ENCODE data around the gene TFDP2.

The TFDP2 gene

DNA sequence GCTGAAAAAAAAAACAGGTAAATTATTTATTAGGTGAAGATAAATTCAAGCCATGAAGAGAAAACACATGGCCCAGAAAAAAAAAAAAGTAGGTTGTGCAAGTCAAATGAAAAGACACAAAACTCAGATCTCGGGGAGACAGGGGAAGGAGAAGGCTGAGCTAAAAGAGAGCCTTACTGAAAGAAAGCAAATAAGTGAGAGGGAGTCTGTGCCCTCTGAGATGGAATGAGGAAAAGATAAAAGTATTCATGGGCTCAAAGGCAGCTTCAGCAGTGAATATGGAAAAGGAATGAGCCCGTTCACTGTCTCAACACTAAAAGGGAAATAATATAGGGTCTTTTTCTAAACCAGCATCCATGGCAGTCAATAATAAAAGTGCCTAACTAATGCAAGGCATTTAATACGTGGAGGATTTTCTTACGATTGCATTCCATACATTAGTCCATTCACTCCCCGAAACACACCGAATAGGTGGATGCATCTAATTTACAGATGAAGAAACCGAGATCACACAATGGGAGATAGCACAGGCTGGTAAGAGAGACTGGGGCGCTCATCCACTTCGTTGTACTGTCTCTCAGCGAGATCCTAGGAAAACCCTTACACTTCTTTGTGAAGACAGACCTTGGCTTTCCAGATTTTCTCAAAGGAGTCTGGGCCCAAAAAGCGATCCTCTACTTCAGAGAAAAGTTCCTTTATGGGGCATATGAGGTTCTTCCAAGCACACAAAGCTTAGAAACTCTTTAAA, 1.1 kb downstream of the TFDP2 start:
- TF ChIP-seq GATA2 (IDR thresholded peaks at IDR 0.05; ENCODE audit: low read depth, low read length), result no peak
- no peak for TF ChIP-seq GATA3 (IDR thresholded peaks at IDR 0.05; ENCODE audit: low read depth, low read length)

DNA sequence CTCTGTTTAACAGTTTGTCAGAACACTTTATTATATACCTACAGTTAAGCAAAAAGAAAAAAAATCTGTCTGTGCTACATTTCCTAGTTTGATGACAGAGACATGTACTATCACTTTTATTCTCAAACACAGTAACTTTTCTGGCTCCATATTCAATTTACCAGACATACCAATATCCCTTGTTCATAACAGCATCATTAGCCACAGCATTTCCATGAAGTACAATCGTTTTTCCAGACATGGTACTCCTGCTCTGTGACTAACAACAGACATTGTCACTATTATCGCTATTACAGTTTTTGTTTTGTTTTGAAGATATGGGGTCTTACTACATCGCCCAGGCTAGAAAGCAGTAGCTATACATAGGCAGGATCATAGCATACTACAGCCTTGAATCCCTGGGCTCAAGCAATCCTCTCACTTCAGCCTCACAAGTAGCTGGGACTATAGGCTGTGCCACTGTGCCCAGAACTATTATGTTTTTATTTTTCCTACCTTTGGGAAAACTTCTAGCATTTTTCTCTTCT, 14.5 kb downstream of the TFDP2 start:
- no peak for TF ChIP-seq GATA3 (IDR thresholded peaks at IDR 0.05; ENCODE audit: low read depth, low read length)

DNA sequence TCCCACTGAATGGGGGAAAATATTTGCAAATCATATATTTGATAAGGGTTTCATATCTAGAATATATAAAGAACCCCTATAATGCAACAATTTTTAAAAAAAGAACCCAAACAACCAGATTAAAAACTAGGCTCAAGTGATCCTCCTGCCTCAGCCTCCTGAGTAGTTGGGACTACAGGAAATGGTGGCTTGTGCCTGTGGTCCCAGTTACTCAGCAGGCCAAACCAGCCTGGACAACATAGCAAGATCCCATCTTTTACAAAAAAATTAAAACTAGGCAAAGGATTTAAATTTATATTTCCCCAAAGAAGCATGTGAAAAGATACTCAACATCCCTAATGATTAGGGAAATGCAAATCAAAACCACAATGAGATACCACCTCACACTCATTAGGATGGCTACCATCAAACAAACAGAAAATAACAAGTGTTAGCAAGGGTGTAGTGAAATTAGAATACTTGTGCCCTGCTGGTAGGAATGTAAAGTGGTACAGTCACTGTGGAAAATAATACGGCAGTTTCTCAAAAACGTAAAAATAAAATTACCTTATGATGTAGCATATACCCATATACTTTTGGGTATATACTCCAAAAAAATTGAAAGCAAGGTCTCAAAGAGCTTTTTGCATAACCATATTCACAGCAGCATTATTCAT, 19.7 kb downstream of the TFDP2 start:
- TF ChIP-seq GATA3 (IDR thresholded peaks at IDR 0.05; ENCODE audit: low read depth, low read length) (no peak), GATA2 (IDR thresholded peaks at IDR 0.05; ENCODE audit: low read depth, low read length) (no peak)

DNA sequence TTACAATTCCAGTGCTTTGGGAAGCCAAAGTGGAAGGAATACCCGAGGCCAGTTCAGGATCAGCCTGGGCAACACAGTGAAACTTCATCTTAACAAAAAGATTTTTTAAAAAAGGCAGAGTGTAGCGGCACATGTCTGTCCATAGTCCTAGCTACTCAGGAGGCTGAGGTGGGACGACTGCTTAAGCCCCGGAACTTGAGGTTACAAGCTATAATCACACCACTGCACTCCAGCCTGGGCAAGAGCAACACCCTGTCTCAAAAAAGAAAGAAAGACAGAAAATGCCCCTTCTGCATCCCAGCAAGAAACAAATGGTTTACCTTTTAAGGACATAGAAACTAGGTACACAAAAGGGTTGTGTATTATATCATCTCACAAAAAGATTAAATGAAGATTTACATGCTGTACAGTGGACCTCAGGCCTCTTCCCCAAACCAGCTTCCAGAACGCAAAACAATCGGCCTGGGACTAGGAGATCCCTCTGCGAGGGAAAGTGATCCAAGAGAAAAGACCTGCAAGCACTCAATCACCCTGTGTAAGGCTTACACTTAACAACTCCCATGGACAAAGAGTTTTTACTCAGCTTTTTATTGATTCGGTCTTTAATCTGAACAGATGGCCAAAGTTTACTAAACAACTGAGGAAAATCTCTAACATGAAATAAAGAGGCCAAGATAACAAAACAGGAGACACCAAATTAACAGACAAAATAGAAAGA, 21.2 kb downstream of the TFDP2 start:
- TF ChIP-seq GATA3 (IDR thresholded peaks at IDR 0.05; ENCODE audit: low read depth, low read length) (no peak), GATA2 (IDR thresholded peaks at IDR 0.05; ENCODE audit: low read depth, low read length) (no peak)

DNA sequence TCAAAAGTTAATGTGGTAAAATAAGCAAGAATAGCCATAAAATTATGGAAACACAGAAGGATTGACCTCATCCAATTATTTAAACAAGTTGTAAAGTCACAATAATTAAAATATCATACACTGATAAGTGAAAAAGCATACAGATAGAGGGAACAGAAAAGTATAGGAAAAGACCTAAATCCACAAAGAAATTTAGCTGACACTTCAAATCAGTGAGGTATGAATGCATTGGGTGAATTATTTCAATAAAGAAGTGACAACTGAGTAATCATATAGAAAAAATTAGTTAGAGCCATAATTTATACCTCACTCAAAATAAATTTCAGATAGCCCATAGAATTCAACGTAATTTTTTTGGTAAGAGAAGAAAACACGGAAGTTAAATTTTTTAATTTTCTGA, 25.1 kb downstream of the TFDP2 start:
- TF ChIP-seq GATA2 (IDR thresholded peaks at IDR 0.05; ENCODE audit: low read depth, low read length), result no peak

DNA sequence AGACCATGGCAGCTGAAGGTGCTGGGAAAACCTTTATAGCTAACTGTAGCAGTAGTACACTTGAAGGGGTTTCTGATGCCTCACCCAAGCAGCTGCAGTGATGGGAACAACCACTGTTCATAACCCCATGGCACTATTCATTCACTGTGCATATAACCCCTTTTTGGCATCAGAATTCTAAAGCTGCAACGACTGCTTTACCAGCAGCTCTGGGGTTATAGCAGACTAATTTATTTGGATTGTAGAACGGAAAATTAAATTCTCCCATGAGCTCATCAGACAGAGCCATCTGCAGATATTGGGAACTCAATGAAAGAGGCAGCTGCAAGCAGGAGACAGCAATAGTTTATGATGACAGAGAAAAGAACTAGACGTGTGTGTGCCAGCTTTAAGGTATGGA, 28.6 kb downstream of the TFDP2 start:
- TF ChIP-seq GATA3 (IDR thresholded peaks at IDR 0.05; ENCODE audit: low read depth, low read length) (no peak), GATA2 (IDR thresholded peaks at IDR 0.05; ENCODE audit: low read depth, low read length) (no peak)

DNA sequence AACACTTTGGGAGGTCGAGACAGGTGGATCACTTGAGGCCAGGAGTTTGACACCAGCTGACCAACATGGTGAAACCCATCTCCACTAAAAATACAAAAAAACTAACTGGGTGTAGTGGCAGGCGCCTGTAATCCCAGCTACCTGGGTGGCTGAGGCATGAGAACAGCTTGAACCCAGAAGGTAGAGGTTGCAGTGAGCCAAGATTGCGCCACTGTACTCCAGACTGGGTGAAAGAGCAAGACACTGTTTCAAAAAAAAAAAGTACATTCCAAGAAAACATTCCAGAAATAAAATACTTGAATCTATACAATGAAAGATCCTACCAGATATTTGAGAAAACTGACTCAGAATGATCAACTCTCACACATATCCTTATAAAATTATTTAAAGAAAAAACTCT, 30.4 kb downstream of the TFDP2 start:
- no peak for TF ChIP-seq GATA3 (IDR thresholded peaks at IDR 0.05; ENCODE audit: low read depth, low read length)
- TF ChIP-seq GATA2 (IDR thresholded peaks at IDR 0.05; ENCODE audit: low read depth, low read length), result no peak

DNA sequence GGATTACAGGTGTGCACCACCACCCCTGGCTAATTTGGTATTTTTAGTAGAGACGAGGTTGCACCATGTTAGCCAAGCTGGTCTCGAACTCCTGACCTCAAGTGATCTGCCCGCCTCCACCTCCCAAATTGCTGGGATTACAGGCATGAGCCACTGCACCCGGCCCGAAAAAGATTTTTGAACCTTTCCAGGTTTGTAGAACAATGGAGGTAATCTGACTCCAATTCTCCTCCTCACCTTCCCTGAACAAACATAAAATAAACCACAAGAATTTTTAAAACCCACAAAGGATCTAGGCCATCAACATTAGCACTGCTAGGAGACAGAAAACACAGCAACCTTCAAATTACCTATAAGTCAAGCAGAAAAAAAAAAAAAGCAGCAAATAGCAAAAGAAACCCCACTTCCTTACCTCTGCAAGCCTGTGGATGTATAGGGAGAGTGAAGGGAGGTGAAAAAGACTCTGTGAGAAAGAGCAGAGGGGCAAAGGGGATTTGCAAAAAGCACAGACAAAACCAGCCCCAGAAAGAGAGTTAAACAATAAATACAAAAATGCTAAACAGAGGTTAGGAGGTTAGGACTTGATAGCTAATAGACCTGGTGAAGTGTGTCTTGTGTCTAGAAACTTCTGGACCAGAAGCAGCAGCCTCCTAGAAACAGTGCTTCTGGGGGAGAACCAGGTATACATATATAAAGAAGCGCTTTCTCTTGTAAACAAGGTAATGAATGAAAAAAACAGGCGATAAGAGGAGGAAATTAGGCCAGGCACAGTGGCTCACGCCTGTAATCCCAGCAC, 32.1 kb downstream of the TFDP2 start:
- TF ChIP-seq GATA3 (IDR thresholded peaks at IDR 0.05; ENCODE audit: low read depth, low read length) (no peak), GATA2 (IDR thresholded peaks at IDR 0.05; ENCODE audit: low read depth, low read length) (no peak)

DNA sequence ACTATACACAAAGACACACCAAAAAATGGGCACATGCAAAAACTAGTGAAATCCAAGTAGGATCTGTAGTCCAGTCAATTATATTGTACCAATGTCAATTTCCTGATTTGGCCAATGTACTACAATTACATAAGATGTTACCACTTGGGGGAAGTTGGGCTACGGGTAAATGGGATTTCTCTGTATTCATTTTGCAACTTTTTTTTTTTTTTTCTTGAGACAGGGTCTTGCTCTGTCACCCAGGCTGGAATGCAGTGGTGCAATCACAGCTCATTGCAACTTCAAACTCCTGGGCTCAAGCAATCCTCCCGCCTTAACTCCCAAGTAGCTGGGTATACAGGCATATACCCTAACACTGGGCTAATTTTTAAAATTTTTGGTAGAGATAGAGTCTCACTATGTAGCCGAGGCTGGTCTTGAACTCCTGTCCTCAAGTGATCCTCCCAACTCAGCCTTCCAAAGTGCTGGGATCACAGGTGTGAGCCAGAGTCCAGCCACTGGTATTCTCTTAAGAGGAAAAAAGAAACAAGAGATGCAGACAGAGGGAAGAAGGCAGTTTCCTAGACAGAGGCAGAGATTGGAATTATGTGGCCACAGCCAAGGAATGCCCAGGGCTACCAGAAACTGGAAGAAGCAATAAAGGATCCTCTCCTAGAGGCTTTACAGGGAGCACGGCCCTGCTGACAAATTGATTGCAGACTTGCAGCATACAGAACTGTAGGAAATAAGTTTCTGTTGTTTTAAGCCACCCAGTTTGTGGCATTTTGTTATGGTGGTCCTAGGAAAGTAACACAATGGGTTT, 33.3 kb downstream of the TFDP2 start:
- TF ChIP-seq GATA3 (IDR thresholded peaks at IDR 0.05; ENCODE audit: low read depth, low read length), result no peak
- TF ChIP-seq GATA2 (IDR thresholded peaks at IDR 0.05; ENCODE audit: low read depth, low read length), result no peak

DNA sequence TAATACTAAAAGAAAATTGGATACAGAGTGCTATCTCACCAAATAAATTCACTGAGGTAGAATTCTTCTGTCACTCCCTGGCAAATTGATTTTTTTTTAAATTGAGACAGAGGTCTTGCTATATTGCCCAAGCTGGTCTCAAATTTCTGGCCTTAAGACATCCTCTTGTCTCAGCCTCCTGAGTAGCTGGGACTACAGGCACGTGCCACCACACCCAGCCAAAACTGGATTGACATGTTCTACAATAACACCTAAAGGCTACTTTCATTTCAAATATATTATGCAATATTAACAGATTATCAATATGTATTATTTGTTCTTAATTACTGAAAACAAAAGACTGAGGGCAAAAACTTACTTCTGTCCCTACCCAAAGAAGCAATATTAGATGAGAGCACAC, 36.7 kb downstream of the TFDP2 start:
- no peak for TF ChIP-seq GATA3 (IDR thresholded peaks at IDR 0.05; ENCODE audit: low read depth, low read length)
- no peak for TF ChIP-seq GATA2 (IDR thresholded peaks at IDR 0.05; ENCODE audit: low read depth, low read length)

DNA sequence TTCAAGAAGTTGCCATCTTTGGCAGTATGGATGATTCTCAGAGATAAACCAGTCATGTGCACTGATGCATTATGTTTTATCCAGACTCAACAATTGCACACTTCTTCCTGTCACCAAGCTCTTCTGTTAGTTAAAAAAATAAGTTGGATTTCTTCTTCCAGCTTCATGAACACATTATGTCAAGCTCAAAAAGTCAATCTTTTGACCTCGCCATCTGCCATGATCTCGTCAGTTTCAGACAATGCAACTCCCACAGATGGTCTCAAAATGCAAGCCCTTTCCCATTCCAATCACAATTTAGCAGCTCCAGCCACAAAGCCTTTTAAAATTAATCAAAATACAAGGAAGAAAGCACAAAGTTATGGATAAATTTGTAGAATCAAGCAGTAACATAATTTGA, 42.8 kb downstream of the TFDP2 start:
- TF ChIP-seq GATA2 (IDR thresholded peaks at IDR 0.05; ENCODE audit: low read depth, low read length), result no peak
- TF ChIP-seq GATA3 (IDR thresholded peaks at IDR 0.05; ENCODE audit: low read depth, low read length), result no peak

DNA sequence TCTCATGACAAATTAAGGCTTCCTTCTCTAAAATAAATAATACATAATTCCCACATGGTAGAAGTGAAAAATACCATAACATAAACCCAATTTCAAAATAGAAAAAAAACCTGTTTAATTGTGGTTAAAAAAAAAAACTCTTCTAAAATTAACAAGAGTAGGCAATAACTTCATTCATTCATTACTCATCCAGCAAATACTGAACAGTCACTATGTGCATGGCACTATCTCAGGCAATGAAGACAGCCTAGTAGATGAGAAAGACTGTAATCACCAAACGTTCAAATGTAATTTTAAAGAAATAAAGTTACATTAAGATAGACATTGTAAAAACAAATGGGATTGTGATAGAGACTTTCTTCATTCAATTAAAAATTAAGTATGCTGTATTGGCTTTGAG, 43.4 kb downstream of the TFDP2 start:
- TF ChIP-seq GATA2 (IDR thresholded peaks at IDR 0.05; ENCODE audit: low read depth, low read length) (no peak), GATA3 (IDR thresholded peaks at IDR 0.05; ENCODE audit: low read depth, low read length) (no peak)

DNA sequence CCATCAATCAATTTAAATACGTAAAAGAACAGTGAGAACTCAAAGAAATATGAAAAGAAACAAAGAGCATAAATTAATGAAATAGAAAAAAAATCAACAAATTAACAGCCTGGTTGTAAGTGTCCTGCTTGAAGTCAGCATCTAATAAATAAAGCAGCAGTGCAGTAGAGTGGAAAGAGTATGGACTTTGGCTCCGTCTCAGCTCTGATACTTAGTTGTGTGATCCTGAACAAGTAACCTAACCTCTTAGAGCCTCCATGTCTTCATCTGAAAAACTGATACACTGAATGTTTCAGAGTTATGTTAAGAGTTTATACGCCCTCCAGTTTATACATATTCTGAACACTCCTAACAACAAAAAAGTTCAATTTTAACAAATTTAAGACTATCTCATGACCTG, 44.6 kb downstream of the TFDP2 start:
- no peak for TF ChIP-seq GATA3 (IDR thresholded peaks at IDR 0.05; ENCODE audit: low read depth, low read length)
- TF ChIP-seq GATA2 (IDR thresholded peaks at IDR 0.05; ENCODE audit: low read depth, low read length), result no peak
